HG03108 (cell line): ENCODE results near the gene ADGRB3.
"Not testable (repeated sequence)": the region's sequence is repeated elsewhere in the genome, so short reads cannot be mapped to it uniquely, and the experiment has no call there.

Experiments
- ATAC-seq: cut with Tn5 transposase; IDR thresholded peaks from one replicate; pipeline ENCODE4 v1.9.1; 2021; ENCODE audit warnings: moderate library complexity; ENCODE audit not compliant: unreplicated experiment

The ADGRB3 gene

GRCh38 chr6:69398311-69398710, 763.2 kb downstream of the ADGRB3 start:
- no peak for ATAC-seq

- no peak for ATAC-seq
These were observed 763.6 kb downstream of the ADGRB3 start for GRCh38 chr6:69398729-69399128.

- no peak for ATAC-seq
These were observed 773.8 kb downstream of the ADGRB3 start for GRCh38 chr6:69408886-69409285.

- no peak for ATAC-seq
These were observed 781.7 kb downstream of the ADGRB3 start for GRCh38 chr6:69416776-69417175.

- ATAC-seq: no peak
These were observed 786.2 kb downstream of the ADGRB3 start for GRCh38 chr6:69421269-69421668.

- ATAC-seq: no peak
These were observed 786.9 kb downstream of the ADGRB3 start for GRCh38 chr6:69422020-69422419.

- ATAC-seq: no peak
These were observed 787.4 kb downstream of the ADGRB3 start for GRCh38 chr6:69422475-69422874.

GRCh38 chr6:69423785-69424184, 788.7 kb downstream of the ADGRB3 start:
- ATAC-seq: no peak

- ATAC-seq: no peak
These were observed 789.5 kb downstream of the ADGRB3 start for GRCh38 chr6:69424581-69424980.

GRCh38 chr6:69427882-69428281, 792.8 kb downstream of the ADGRB3 start:
- no peak for ATAC-seq

- not testable (repeated sequence) for ATAC-seq
These were observed 797.1 kb downstream of the ADGRB3 start for GRCh38 chr6:69432168-69432567.

GRCh38 chr6:69433116-69433515, 798.0 kb downstream of the ADGRB3 start:
- ATAC-seq: not testable (repeated sequence)

GRCh38 chr6:69438113-69438512, 803.0 kb downstream of the ADGRB3 start:
- no peak for ATAC-seq
